ENCODE data around the gene CNST.
"Not testable (repeated sequence)": the region's sequence is repeated elsewhere in the genome, so short reads cannot be mapped to it uniquely, and the experiment has no call there.

Gene CNST

DNA sequence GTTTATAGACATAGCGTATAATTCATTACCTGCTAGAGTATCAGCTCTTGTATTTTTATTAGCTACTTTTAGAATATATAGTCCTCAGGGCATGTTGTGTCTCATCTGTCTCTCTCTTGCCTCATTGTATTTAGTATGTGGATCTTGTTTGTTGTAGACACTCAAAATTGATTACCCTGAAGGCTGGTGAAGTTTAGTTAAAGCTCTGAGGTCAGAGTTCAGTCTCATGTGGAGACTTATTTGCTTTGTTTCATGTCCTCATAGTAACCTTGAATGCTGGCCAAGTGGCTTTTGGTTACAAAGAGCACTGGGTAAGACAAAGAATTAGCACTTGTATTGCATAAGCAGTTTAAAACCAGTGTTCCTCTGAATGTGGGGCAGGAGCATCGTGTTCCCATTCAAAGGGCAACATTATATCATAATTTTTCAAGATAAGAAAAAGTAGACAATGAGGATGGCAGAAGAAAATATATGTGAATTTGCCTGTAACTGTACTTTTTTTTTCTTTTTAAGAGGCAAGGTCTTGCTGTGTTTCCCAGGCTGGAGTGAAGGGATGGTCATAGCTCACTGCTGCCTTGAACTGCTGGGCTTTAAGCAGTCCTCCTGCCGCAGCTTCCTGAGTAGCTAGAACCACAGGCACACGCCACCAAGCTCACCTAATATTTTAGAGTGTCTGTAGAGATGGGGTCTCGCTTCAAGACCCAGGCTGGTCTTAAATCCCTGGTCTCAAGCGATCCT lies 17.4 kb downstream of the CNST start:
- in situ Hi-C loops (cut with MboI; ENCODE audit: low sequenced_read_pairs): no loop called here

DNA sequence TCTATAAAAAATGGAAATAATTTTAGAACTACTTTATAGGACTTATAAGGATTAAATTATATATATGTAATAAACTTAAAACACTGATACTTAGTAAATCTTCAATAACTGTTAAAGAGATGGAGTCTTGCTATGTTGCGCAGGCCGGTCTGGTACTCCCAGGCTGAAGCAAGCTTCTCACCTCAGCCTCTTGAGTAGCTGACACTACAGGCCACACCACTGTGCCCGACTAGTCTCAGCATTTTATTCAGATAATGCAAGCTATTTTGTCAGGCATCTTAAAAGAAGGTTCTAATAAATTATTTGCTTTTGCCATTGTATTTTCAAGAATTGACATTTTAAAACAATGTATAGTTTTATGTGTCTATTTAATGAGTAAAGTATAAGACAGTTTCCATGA lies 20.8 kb downstream of the CNST start:
- in situ Hi-C loops (cut with MboI; ENCODE audit: low sequenced_read_pairs): no loop called here

DNA sequence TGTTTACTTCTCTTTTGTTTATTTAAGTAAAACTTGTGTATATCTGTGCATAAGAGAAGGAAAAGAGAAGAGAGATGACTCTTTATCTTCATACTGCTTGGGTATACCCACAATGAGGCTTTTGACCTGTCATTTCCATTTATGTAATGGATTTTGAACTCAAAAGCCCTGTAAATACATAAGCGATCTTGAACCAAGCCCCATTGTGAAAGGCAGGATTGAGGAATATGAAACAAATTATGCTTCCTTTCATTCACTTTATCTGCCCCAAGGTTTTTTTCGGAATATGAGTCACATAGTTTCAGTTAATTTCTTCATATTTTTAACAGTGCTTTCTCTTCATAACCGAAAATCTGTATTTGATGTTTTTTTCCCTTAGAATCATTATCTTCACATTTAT lies 21.4 kb downstream of the CNST start:
- in situ Hi-C loops (cut with MboI; ENCODE audit: low sequenced_read_pairs): no loop called here

DNA sequence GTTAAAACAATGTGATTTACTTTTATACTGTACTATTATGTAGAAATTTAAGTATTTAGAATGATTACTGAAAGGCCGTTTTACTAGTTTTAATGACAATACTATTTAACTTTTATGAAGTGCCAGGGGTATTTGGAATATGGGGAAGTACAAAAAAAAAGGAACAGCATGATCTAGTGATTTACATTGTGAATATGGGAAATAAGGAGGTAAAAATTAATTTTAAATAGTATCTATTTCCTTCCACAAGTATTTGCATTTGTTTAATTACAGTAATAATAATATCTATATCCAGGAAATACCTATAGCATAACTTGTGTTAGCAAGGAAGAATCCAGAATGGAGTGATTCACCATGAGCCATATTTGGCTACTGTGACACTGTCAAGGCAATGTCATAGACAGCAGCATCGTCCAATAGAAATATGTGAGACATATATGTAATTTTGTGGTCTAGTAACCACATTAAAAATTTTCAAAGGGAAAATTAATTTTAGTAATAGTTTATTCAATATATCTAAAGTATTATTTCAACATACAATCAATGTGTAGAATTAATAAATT lies 22.0 kb downstream of the CNST start:
- in situ Hi-C loops (cut with MboI; ENCODE audit: low sequenced_read_pairs): no loop called here

DNA sequence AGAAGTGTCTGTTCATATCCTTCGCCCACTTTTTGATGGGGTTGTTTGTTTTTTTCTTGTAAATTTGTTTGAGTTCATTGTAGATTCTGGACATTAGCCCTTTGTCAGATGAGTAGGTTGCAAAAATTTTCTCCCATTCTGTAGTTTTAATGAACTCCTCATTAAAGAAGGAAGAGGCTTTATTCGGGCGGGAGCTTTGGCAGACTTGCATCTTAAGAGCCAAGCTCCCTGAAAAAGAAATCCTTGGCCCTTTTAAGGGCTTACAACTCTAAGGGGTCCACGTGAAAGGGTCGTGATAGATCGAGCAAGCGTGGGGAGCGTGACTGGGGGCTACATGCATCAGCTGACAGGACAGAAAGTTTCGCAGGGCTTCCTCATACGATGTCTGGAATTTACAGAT lies 23.7 kb downstream of the CNST start:
- in situ Hi-C loops (cut with MboI; ENCODE audit: low sequenced_read_pairs): not testable (repeated sequence)

DNA sequence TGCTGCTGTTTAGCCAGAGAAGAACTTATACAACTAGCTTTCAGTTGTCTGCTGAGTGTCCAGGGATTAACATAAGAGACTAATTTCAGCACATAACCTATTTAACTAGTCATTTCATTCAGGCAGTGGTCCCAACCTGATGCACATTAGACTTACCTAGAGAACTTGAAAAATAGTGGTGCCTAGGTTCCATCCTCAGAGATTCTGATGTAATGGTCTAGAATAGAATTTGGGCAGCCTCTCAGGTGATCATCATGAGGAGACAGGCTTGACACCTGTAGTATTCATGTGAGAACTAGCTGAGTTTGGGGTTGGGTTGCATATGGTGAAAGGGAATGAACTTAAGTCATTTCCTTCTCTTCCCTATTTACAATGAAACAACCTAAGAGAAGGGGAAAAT lies 24.8 kb downstream of the CNST start:
- in situ Hi-C loops (cut with MboI; ENCODE audit: low sequenced_read_pairs): no loop called here

DNA sequence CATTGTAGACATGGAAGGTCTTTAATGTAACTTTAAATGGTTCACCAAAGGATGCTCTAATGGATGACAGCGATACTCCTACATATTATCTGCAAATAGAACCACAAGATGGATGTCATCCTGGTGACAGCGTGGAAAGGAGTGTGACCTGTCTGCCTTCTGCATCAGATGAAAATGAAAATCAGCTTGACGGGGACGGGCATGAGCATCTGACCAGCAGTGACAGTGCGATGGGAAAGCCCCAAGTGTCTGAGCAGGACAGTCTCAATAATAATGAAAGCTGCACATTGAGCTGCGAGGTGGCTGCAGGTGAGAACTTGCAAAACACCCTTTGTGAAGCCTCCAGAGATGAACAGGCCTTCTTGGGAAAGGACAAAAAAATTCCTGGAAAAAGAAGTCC lies 25.2 kb downstream of the CNST start:
- in situ Hi-C loops (cut with MboI; ENCODE audit: low sequenced_read_pairs): no loop called here

DNA sequence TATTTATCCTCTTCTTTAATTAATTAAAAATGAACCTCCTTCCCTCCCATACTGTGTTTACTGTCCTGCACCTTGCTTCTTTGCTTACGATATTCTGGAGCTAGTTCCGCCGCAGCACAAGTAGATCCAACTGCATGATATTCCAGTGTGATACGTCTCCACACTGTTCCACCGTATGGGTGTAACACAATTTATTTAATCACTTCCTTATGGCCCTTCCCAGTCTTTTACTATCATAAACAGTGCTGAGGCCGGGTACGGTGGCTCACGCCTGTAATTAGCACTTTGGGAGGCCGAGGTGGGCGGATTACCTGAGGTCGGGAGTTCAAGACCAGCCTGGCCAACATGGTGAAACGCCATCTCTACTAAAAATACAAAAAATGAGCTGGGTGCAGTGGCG lies 25.7 kb downstream of the CNST start:
- in situ Hi-C loops (cut with MboI; ENCODE audit: low sequenced_read_pairs): no loop called here

DNA sequence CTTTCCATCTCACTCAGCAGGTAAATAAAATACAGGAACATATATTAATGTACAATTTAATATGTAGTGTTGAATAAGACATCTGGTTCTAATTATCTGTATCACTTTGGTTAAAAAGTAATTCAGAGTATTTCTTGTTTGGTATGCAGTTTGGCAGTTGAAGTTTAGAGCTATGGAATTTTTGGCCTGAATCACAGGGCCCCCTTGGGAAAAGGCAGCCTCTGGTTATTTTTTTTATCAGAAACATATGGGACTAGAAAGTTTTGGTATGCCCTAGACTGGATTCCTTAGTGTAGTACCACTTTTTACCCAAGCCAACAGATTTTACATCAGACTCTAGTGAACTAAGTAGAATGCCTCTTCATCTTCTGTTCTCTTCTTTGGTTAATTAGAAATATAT lies 26.4 kb downstream of the CNST start:
- in situ Hi-C loops (cut with MboI; ENCODE audit: low sequenced_read_pairs): no loop called here

DNA sequence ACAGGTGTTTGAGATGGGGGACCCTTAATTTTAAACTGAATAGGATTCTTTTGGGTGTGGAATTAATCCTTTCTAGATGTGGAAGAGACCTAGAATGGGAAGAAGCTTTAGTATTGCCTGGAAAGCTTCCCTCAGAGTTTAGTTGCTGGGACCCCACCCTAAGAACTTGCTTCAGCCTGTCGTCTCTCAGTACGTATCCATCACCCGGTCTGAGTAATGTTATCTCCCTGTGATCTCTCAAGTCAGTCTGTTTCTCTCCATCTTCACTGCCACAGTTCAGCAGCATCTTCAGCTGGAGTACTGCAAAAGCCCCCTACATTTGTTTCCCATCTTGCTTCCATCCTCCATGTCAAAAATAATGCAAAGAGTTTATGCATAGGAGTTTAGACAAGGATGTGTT lies 28.9 kb downstream of the CNST start:
- in situ Hi-C loops (cut with MboI; ENCODE audit: low sequenced_read_pairs): no loop called here

DNA sequence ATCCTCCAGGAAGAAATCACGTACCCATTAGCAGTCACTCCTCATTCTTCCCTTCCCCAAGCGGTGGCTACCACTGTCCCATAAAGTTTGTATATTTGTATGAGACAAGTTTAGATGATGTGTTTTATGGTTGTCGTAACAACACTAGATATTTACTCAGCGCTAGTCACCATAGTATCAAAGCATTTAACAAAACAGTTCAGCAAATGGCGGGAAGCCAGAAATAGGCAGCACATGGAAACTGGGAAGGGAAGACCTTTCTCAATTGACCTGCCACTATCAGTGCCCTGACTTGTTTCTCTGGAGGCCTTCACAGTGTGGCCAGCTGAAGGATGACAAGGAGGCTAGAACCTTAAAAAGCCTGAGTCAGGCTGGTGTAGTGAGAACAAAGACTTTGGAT lies 31.1 kb downstream of the CNST start:
- in situ Hi-C loops (cut with MboI; ENCODE audit: low sequenced_read_pairs): no loop called here

DNA sequence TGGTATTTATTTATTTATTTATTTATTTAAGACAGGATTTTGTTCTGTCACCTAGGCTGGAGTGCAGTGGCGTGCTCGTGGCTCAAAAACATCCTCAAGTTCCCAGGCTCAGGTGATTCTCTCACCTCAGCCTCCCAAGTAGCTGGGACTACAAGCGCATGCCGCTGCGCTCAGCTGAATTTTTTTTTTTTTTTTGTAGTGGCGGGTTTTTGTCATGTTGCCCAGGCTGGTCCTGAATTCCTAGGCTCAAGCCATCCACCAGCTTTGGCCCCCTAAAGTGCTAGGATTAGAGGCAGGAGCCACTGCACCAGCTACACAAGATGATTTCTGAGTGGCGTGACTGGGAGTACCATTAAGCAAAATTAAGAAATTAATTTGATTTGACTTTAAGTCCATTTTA lies 31.7 kb downstream of the CNST start:
- in situ Hi-C loops (cut with MboI; ENCODE audit: low sequenced_read_pairs): no loop called here

DNA sequence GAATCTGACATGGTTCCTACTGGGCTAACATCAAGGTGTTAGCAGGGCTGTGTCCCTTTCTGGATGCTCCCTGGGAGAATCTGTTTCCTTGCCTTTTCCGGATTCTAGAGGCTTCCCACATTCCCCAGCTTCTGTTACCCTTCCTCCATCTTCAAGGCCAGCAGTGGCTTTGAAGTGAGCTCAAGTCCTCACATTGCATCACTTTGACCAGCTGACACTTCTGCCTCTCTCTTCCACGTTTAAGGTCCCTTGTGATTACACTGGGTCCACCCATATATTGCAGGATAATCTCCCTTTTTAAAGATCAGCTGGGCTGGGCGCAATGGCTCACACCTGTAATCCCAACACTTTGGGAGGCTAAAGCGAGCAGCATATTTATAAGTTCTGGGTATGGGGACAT lies 33.1 kb downstream of the CNST start:
- in situ Hi-C loops (cut with MboI; ENCODE audit: low sequenced_read_pairs): no loop called here

DNA sequence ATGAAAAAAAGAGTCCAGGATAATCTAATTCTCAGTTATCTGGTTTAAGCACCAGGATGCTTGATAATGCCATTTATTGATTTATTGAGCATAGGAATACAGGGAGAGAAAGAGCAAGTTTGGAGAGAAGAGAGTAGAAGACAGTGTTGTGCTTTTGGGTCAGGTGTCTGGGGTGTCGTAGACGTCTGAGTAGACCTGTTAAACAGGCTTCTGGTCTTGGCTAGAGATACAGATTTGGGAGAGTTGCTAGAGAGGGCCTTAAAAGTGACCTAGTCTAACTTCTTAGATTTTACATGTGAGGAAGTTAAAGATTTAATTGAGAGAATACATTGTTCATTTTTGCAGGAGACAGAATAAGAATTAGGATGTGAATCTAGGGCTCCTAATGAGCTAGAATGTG lies 34.3 kb downstream of the CNST start:
- in situ Hi-C loops (cut with MboI; ENCODE audit: low sequenced_read_pairs): no loop called here

DNA sequence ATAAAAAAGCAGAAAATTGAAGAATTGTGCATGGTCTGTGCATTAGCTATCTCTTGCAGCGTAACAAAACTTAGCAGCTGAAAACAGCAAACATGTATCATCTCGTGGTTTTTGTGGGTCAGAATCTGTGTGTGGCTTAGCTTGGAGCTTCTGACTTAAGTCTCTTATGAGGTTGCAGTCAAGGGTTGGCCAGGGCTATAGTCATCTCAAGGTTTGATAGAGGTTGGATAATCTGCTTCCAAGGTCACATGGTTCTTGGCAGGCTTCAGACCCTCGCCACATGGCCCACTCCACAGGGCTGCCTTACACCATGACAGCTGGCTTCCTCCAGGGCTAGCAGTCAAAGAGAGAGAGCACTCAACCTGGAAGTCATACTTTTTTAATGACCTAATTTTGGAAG lies 35.9 kb downstream of the CNST start:
- in situ Hi-C loops (cut with MboI; ENCODE audit: low sequenced_read_pairs): no loop called here

DNA sequence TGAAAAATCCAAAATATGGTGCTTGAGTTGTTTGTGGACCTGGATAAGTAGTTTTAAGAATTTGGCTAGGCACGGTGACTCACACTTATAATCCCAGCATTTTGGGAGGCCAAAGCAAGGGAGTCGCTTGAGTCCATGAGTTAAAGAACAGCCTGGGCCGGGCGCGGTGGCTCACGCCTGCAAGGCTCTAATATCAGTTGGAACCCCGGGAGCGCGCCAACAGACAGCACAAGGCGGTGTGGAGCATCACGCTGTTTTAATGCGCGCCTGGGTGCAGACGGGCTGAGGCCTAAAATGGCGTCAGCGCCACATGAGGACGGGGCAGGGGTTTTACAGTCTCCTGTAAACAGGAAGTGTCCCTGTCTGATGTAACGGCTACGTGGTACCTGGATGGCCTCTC lies 39.0 kb downstream of the CNST start:
- in situ Hi-C loops (cut with MboI; ENCODE audit: low sequenced_read_pairs): not testable (repeated sequence)

DNA sequence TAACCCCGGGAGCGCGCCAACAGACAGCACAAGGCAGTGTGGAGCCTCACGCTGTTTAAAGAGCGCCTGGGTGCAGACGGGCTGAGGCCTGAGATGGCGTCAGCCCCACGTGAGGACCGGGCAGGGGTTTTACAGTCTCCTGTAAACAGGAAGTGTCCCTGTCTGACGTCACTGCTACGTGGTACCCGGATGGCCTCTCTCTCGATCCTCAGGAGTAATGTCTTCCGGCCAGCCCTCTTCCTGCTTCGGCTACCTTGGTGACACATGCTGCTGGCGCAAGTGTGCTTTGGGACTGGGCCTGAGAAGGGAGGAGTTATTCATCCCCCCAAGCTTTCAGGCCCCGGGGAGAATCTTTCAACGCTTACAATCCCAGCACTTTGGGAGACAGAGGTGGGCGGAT lies 41.2 kb downstream of the CNST start:
- in situ Hi-C loops (cut with MboI; ENCODE audit: low sequenced_read_pairs): no loop called here

DNA sequence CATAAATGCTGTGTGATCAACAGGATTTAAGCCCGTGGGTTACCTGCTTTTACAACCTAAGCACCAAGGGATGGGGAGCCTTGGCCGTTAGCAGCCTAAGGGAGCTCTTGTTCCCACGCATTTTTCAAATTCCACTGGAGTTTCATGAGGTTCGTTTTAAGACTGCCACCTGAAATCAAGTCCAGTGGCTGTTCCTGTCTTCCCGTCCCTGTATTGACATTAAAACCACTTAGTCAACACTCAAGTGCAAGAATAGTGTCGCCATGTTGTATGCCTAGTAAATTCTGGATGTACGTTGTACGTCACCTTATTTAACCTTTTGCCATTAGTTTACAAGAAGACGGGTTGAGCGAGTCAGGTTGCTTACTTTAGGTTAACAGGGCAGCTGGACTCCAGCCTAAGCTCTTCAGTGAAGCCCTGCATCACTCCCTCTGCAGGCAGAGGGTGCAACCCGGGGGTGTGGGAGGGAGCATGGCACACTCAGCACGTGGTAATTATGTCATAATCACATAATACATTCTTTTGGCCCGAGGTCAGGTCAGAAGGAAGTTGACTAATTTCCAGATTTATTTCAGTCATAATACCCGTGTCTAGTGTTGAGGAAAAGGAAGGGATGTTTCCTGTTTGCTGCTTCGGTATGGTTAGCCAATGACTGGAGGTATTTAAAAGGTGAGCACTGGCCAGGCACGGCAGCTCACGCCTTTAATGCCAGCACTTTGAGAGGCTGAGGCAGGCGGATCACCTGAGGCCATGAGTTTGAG lies 42.5 kb downstream of the CNST start:
- in situ Hi-C loops (cut with MboI; ENCODE audit: low sequenced_read_pairs): no loop called here

DNA sequence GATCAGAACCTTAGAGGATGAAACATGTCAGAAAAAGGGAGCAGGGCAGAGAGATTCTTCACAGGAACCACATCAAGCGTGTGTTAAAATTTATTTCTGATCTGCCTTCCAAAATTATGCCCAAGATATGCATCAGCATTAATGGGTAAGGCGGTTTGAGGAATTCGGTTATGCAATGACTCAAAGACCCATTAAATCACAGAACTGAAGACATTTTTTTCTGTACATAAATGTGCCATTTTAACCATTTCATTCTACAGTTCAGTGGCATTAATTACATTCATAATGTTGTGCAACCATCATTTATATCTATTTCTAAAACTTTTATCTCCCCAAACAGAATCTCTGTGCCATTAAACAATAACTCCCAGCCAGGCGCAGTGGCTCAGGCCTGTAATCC lies 43.4 kb downstream of the CNST start:
- in situ Hi-C loops (cut with MboI; ENCODE audit: low sequenced_read_pairs): no loop called here

DNA sequence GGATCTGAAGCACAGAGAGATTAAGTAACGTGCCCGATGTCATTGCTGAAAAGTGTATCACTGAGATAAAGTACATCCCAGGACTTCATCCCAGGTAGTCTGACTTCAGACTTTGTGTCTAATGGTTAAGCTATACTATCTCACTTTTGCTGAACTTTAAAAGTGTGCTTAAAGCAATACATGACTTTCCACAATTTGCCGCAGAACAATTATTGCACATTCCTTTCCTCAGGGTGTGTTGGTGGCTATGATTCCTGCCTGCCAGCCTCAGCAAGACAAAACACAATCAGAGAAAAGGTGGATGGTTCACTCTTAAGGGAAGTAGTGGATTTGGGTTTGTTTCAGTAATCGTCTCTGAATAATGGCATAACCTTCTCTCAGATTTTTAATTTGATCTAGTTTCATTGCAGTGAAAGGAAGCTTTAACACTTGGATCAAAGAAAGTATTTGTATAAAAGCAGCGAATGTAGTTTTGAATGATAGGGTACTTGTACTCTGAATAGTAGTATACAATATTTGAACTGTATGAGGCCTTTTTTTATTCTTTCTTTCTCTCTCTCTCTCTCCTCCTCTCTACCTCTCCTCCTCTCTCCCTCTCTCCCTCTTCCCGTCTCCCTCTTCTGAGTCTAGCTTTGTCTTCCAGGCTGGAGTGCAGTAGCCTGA lies 47.0 kb downstream of the CNST start:
- in situ Hi-C loops (cut with MboI; ENCODE audit: low sequenced_read_pairs): no loop called here

DNA sequence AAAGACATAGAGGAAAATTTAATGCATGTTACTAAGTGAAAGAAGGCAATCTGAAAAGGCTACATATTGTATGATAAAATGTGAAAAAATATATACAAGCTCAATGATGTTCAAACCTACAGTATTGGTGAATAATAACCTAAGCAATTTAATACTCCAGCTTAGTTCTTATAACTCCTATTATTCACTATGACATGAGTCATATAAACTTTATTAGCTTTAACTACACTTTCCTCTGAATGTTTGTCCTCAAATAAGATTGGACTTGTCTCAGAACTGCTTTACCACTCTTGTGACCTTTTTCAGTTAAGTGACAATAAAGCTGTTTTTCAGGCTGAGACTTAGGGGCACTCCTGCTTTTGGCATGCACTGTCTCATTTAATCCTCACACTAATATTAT lies 50.9 kb downstream of the CNST start:
- in situ Hi-C loops (cut with MboI; ENCODE audit: low sequenced_read_pairs): no loop called here

DNA sequence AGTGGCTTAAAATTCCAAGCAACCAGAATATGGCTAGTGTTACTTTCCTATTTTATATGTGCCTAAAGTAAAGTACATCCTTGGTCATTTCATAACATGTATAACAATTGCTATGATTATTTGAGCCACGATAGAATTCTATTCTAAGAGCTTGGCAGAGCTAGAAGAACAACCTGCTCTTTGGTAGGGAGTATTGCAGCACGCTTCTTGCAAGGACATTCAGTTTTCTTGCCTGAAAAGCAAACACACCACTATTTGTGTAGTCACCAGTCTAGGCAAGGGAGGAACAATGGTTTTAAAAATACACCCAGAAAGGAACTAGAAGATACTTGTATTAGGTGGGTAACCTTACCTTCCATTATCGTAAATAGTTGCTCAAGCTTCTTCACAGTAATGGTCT lies 51.5 kb downstream of the CNST start:
- in situ Hi-C loops (cut with MboI; ENCODE audit: low sequenced_read_pairs): no loop called here

Measured in HL-60/S4 (cell line).